HT-29 (cell line): ENCODE measurements around the gene SORT1. TPM values are rescaled to one million over a fixed set of nuclear protein-coding genes. Genes with fewer than 3 reads are reported as not detected.
"Not testable (repeated sequence)": the region's sequence is repeated elsewhere in the genome, so short reads cannot be mapped to it uniquely, and the experiment has no call there.

ENCODE experiments used
- DNase-seq: peaks from one replicate; pipeline ENCODE4 v3.0.0-alpha.2; 2015; ENCODE audit warnings: low spot score
- total RNA-seq: library from RNA; depleted of rRNA; stranded (reverse); fragments of >200 nt; shearing (Covaris generic); gene quantifications from 2 replicates; pipeline ENCODE4 v1.2.3, GENCODE V29; 2014

The SORT1 gene
- total RNA-seq, 1 experiment from 2014 or later, result 15.3 TPM

GRCh38 chr1:109396871-109397580 lies 692 bp downstream of the SORT1 start:
- peak; percentile 37 for DNase-seq

- DNase-seq, result no peak
Observed at GRCh38 chr1:109396513-109396839, 1.2 kb downstream of the SORT1 start.

GRCh38 chr1:109395602-109396512 lies 1.9 kb downstream of the SORT1 start:
- DNase-seq, result peak; percentile 8

- DNase-seq, result not testable (repeated sequence)
Observed at GRCh38 chr1:109395282-109395599, 2.5 kb downstream of the SORT1 start.

- no peak for DNase-seq
Observed at GRCh38 chr1:109394591-109395281, 3.0 kb downstream of the SORT1 start.

- DNase-seq, result no peak
Observed at GRCh38 chr1:109393617-109394233, 4.0 kb downstream of the SORT1 start.

- DNase-seq, result peak; percentile 77
Observed at GRCh38 chr1:109392788-109393616, 4.7 kb downstream of the SORT1 start.

- no peak for DNase-seq
Observed at GRCh38 chr1:109392037-109392787, 5.5 kb downstream of the SORT1 start.

GRCh38 chr1:109391626-109392025 lies 6.1 kb downstream of the SORT1 start:
- DNase-seq, result no peak

GRCh38 chr1:109391157-109391556 lies 6.6 kb downstream of the SORT1 start:
- DNase-seq, result no peak

GRCh38 chr1:109389638-109390341 lies 7.9 kb downstream of the SORT1 start:
- DNase-seq, result no peak

GRCh38 chr1:109388884-109389637 lies 8.7 kb downstream of the SORT1 start:
- DNase-seq, result no peak

GRCh38 chr1:109388208-109388711 lies 9.5 kb downstream of the SORT1 start:
- no peak for DNase-seq

GRCh38 chr1:109386054-109386717 lies 11.5 kb downstream of the SORT1 start:
- DNase-seq, result no peak

- DNase-seq, result no peak
Observed at GRCh38 chr1:109385417-109385816, 12.3 kb downstream of the SORT1 start.

- no peak for DNase-seq
Observed at GRCh38 chr1:109383854-109384253, 13.9 kb downstream of the SORT1 start.

- no peak for DNase-seq
Observed at GRCh38 chr1:109383087-109383779, 14.5 kb downstream of the SORT1 start.

GRCh38 chr1:109381573-109381972 lies 16.1 kb downstream of the SORT1 start:
- no peak for DNase-seq
